ENCODE measurements around the gene DNAH10.
"Not testable (repeated sequence)": the region's sequence is repeated elsewhere in the genome, so short reads cannot be mapped to it uniquely, and the experiment has no call there.

The DNAH10 gene

GRCh38 chr12:123905319-123905925 is 143.3 kb downstream of the DNAH10 start:
- H3K27me3 ChIP-seq (ENCODE audit: control insufficient read depth, insufficient read depth, low read length) = peaks cover 2% of the 10 kb centered on the region
- H3K4me1 ChIP-seq (ENCODE audit: control insufficient read depth, insufficient read depth, low read length) = peaks cover 6% of the 10 kb centered on the region
- no peak overlapping the region for H3K4me3 ChIP-seq (ENCODE audit: low read depth, low read length)

GRCh38 chr12:123906711-123907420 is 144.8 kb downstream of the DNAH10 start:
- H3K9me3 ChIP-seq (ENCODE audit: control insufficient read depth, insufficient read depth, low read length) = no peaks in the 10 kb centered on the region
- peaks cover 2% of the 10 kb centered on the region for H3K27me3 ChIP-seq (ENCODE audit: control insufficient read depth, insufficient read depth, low read length)
- no peak overlapping the region for H3K9ac ChIP-seq (ENCODE audit: low read depth, low read length)
- H3K36me3 ChIP-seq (ENCODE audit: control insufficient read depth, insufficient read depth, low read length) = no peaks in the 10 kb centered on the region
- no peaks in the 10 kb centered on the region for H3K4me1 ChIP-seq (ENCODE audit: control insufficient read depth, insufficient read depth, low read length)
- H3K4me3 ChIP-seq (ENCODE audit: low read depth, low read length) = no peak overlapping the region

More at GRCh38 chr12:123905319-123905925, 143.3 kb downstream of the DNAH10 start:
- H3K9ac ChIP-seq (ENCODE audit: low read depth, low read length) = no peak overlapping the region
- H3K9me3 ChIP-seq (ENCODE audit: control insufficient read depth, insufficient read depth, low read length) = no peaks in the 10 kb centered on the region
- no peaks in the 10 kb centered on the region for H3K36me3 ChIP-seq (ENCODE audit: control insufficient read depth, insufficient read depth, low read length)

- Histone ChIP-seq H3K4me3 (ENCODE audit: low read depth, low read length) (no peak overlapping the region), H3K4me1 (ENCODE audit: control insufficient read depth, insufficient read depth, low read length) (no peaks in the 10 kb centered on the region)
These were observed 145.8 kb downstream of the DNAH10 start for GRCh38 chr12:123907726-123908476.

GRCh38 chr12:123908884-123909725 is 147.0 kb downstream of the DNAH10 start:
- Histone ChIP-seq H3K9me3 (ENCODE audit: control insufficient read depth, insufficient read depth, low read length) (no peaks in the 10 kb centered on the region), H3K4me3 (ENCODE audit: low read depth, low read length) (no peak overlapping the region), H3K9ac (ENCODE audit: low read depth, low read length) (no peak overlapping the region), H3K36me3 (ENCODE audit: control insufficient read depth, insufficient read depth, low read length) (no peaks in the 10 kb centered on the region), H3K27me3 (ENCODE audit: control insufficient read depth, insufficient read depth, low read length) (no peaks in the 10 kb centered on the region), H3K4me1 (ENCODE audit: control insufficient read depth, insufficient read depth, low read length) (no peaks in the 10 kb centered on the region)

More at GRCh38 chr12:123907726-123908476, 145.8 kb downstream of the DNAH10 start:
- no peak overlapping the region for H3K9ac ChIP-seq (ENCODE audit: low read depth, low read length)
- peaks cover 2% of the 10 kb centered on the region for H3K27me3 ChIP-seq (ENCODE audit: control insufficient read depth, insufficient read depth, low read length)
- no peaks in the 10 kb centered on the region for H3K9me3 ChIP-seq (ENCODE audit: control insufficient read depth, insufficient read depth, low read length)
- H3K36me3 ChIP-seq (ENCODE audit: control insufficient read depth, insufficient read depth, low read length) = no peaks in the 10 kb centered on the region

- Histone ChIP-seq H3K4me1 (ENCODE audit: control insufficient read depth, insufficient read depth, low read length) (no peaks in the 10 kb centered on the region), H3K36me3 (ENCODE audit: control insufficient read depth, insufficient read depth, low read length) (no peaks in the 10 kb centered on the region), H3K4me3 (ENCODE audit: low read depth, low read length) (no peak overlapping the region), H3K27me3 (ENCODE audit: control insufficient read depth, insufficient read depth, low read length) (no peaks in the 10 kb centered on the region), H3K9ac (ENCODE audit: low read depth, low read length) (no peak overlapping the region), H3K9me3 (ENCODE audit: control insufficient read depth, insufficient read depth, low read length) (no peaks in the 10 kb centered on the region)
These were observed 148.0 kb downstream of the DNAH10 start for GRCh38 chr12:123910057-123910456.

- Histone ChIP-seq H3K4me1 (ENCODE audit: control insufficient read depth, insufficient read depth, low read length) (no peaks in the 10 kb centered on the region), H3K4me3 (ENCODE audit: low read depth, low read length) (no peak overlapping the region), H3K27me3 (ENCODE audit: control insufficient read depth, insufficient read depth, low read length) (no peaks in the 10 kb centered on the region), H3K9me3 (ENCODE audit: control insufficient read depth, insufficient read depth, low read length) (no peaks in the 10 kb centered on the region), H3K36me3 (ENCODE audit: control insufficient read depth, insufficient read depth, low read length) (no peaks in the 10 kb centered on the region), H3K9ac (ENCODE audit: low read depth, low read length) (no peak overlapping the region)
These were observed 148.7 kb downstream of the DNAH10 start for GRCh38 chr12:123910761-123911193.

GRCh38 chr12:123911672-123912409 is 149.7 kb downstream of the DNAH10 start:
- not testable (repeated sequence) for H3K27me3 ChIP-seq (ENCODE audit: control insufficient read depth, insufficient read depth, low read length); H3K36me3 ChIP-seq (ENCODE audit: control insufficient read depth, insufficient read depth, low read length); H3K9ac ChIP-seq (ENCODE audit: low read depth, low read length); H3K4me1 ChIP-seq (ENCODE audit: control insufficient read depth, insufficient read depth, low read length); H3K9me3 ChIP-seq (ENCODE audit: control insufficient read depth, insufficient read depth, low read length); H3K4me3 ChIP-seq (ENCODE audit: low read depth, low read length)

- Histone ChIP-seq H3K9ac (ENCODE audit: low read depth, low read length) (no peak overlapping the region), H3K36me3 (ENCODE audit: control insufficient read depth, insufficient read depth, low read length) (no peaks in the 10 kb centered on the region), H3K9me3 (ENCODE audit: control insufficient read depth, insufficient read depth, low read length) (no peaks in the 10 kb centered on the region), H3K4me3 (ENCODE audit: low read depth, low read length) (no peak overlapping the region), H3K27me3 (ENCODE audit: control insufficient read depth, insufficient read depth, low read length) (no peaks in the 10 kb centered on the region), H3K4me1 (ENCODE audit: control insufficient read depth, insufficient read depth, low read length) (no peaks in the 10 kb centered on the region)
These were observed 150.6 kb downstream of the DNAH10 start for GRCh38 chr12:123912415-123913380.

GRCh38 chr12:123914726-123915333 is 152.7 kb downstream of the DNAH10 start:
- no peaks in the 10 kb centered on the region for H3K9me3 ChIP-seq (ENCODE audit: control insufficient read depth, insufficient read depth, low read length)
- H3K4me3 ChIP-seq (ENCODE audit: low read depth, low read length) = no peak overlapping the region
- H3K9ac ChIP-seq (ENCODE audit: low read depth, low read length) = no peak overlapping the region
- H3K36me3 ChIP-seq (ENCODE audit: control insufficient read depth, insufficient read depth, low read length) = no peaks in the 10 kb centered on the region
- no peaks in the 10 kb centered on the region for H3K27me3 ChIP-seq (ENCODE audit: control insufficient read depth, insufficient read depth, low read length)
- H3K4me1 ChIP-seq (ENCODE audit: control insufficient read depth, insufficient read depth, low read length) = no peaks in the 10 kb centered on the region

GRCh38 chr12:123916729-123917128 is 154.6 kb downstream of the DNAH10 start:
- Histone ChIP-seq H3K36me3 (ENCODE audit: control insufficient read depth, insufficient read depth, low read length) (no peaks in the 10 kb centered on the region), H3K9ac (ENCODE audit: low read depth, low read length) (no peak overlapping the region), H3K27me3 (ENCODE audit: control insufficient read depth, insufficient read depth, low read length) (no peaks in the 10 kb centered on the region), H3K4me3 (ENCODE audit: low read depth, low read length) (no peak overlapping the region), H3K4me1 (ENCODE audit: control insufficient read depth, insufficient read depth, low read length) (no peaks in the 10 kb centered on the region), H3K9me3 (ENCODE audit: control insufficient read depth, insufficient read depth, low read length) (no peaks in the 10 kb centered on the region)

Data from iPS-15b (cell line).